NCI-H2081 (cell line): ENCODE measurements around the gene ZFYVE1.

Source experiments
- DNase-seq, 2 experiments: peaks; one replicate each; lab custom pipeline; 2025; lab: John Stamatoyannopoulos, UW

Gene ZFYVE1

DNA sequence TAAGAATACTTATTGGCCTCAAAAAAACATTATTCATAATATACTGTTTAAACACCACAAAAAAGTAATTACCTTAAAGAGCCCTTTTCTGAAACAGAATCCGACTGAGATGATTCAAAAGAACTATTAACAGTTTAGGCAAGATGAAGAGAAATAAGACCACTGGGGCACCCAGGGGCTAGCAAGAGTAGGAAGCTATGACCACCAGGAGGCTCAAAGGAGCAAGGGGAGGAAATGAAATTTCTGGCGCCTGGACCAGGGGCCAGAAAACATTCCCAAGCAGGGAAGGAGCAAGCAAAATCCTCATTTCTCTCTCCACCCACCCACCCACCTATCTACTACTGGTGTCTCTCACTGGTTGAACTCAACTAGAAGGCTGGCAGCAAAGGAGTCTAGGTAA, 106.9 kb downstream of the ZFYVE1 start:
- DNase-seq = no peak
